ENCODE data around the gene TWF1. TPM values are rescaled to one million over a fixed set of nuclear protein-coding genes. Genes with fewer than 3 reads are reported as not detected.

Gene TWF1
- total RNA-seq, 2 donors from 2014 or later, result 25.1 to 28.0 TPM

DNA sequence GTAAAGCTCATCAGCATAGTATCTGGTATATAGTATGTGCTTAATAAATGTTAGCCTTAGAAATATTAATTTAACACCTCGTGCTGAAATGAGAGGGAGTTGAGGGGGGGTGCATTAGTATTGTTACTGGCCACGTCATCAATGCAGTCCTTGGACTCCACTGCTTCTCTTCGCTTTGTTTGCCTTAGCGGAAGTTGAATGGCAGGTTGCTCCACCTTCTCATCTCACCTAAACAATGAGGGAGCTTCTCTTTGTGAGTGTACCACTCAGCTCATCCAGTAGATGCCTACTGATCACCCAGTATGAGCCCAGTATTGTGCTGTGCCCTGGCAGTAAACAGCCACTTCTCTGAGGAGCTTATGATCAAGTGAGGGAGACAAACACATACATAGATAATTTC is 34.2 kb upstream of the TWF1 start:
- no peak overlapping the region for H3K27ac ChIP-seq (ENCODE audit: low read depth, low read length)
- peaks cover 19% of the 10 kb centered on the region for H3K27me3 ChIP-seq (ENCODE audit: control insufficient read depth, insufficient read depth, low read length, poor library complexity, severe bottlenecking)
- no peak overlapping the region for H3K4me3 Mint-ChIP-seq
- no peaks in the 10 kb centered on the region for H3K4me1 ChIP-seq (ENCODE audit: control insufficient read depth, insufficient read depth, low read length)
- peaks cover 3% of the 10 kb centered on the region for H3K4me1 Mint-ChIP-seq
- TF ChIP-seq, protein P1, sequence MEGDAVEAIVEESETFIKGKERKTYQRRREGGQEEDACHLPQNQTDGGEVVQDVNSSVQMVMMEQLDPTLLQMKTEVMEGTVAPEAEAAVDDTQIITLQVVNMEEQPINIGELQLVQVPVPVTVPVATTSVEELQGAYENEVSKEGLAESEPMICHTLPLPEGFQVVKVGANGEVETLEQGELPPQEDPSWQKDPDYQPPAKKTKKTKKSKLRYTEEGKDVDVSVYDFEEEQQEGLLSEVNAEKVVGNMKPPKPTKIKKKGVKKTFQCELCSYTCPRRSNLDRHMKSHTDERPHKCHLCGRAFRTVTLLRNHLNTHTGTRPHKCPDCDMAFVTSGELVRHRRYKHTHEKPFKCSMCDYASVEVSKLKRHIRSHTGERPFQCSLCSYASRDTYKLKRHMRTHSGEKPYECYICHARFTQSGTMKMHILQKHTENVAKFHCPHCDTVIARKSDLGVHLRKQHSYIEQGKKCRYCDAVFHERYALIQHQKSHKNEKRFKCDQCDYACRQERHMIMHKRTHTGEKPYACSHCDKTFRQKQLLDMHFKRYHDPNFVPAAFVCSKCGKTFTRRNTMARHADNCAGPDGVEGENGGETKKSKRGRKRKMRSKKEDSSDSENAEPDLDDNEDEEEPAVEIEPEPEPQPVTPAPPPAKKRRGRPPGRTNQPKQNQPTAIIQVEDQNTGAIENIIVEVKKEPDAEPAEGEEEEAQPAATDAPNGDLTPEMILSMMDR (conservative IDR thresholded peaks at IDR 0.05), result no peak
- DNase-seq, result no peak
- no peaks in the 10 kb centered on the region for H3K9me3 Mint-ChIP-seq
- H3K36me3 ChIP-seq (ENCODE audit: control insufficient read depth, insufficient read depth, low read length), result no peaks in the 10 kb centered on the region
- no peak overlapping the region for H3K4me3 ChIP-seq (ENCODE audit: low read length)
- no peak overlapping the region for H3K27ac Mint-ChIP-seq
- H3K27me3 Mint-ChIP-seq (ENCODE audit: insufficient read depth), result peaks cover 16% of the 10 kb centered on the region
- 81% methylated on average over 4 of the region's 4 CpGs; no CpG with 5 or more reads in 1 of the 2 experiments for WGBS, 2 experiments (ENCODE audit: insufficient coverage in 1 of 2, insufficient read length in 1 of 2)
- no peaks in the 10 kb centered on the region for H3K36me3 Mint-ChIP-seq (ENCODE audit: low read depth)
- no peaks in the 10 kb centered on the region for H3K9me3 ChIP-seq (ENCODE audit: control insufficient read depth, low read length)
- H3K9ac ChIP-seq (ENCODE audit: extremely low read depth, low read length, poor library complexity, severe bottlenecking), result no peak overlapping the region

DNA sequence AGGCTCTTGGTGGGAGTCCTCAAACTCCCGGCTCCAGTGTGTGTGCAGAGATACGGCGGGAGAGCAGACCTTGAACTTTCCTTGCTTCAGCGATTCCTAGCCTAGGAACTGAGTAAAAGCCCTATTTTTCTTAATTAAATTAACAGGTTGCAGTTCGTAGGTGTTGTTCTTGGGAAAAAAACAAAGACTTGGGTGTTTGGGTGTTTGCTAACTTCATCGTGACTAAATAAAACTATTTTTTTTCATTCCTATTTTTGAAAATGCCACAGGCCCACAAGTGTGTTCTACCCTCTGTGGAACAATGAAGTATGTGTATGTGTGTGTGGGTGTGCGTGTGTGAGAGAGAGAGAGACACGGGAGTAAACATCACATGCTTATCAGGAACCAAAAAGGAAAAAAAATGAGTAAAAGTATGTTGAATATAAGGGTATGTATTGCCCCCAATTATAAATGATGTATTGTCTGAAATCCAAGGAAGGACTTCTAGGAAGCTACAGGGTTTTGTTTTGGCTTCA is 30.4 kb upstream of the TWF1 start:
- no peak for DNase-seq
- Histone ChIP-seq H3K9ac (ENCODE audit: extremely low read depth, low read length, poor library complexity, severe bottlenecking) (peak overlapping the region; percentile 39), H3K27me3 (ENCODE audit: control insufficient read depth, insufficient read depth, low read length, poor library complexity, severe bottlenecking) (peaks cover 31% of the 10 kb centered on the region), H3K36me3 (ENCODE audit: control insufficient read depth, insufficient read depth, low read length) (no peaks in the 10 kb centered on the region), H3K4me1 (ENCODE audit: control insufficient read depth, insufficient read depth, low read length) (no peaks in the 10 kb centered on the region), H3K27ac (ENCODE audit: low read depth, low read length) (no peak overlapping the region), H3K4me3 (ENCODE audit: low read length) (peak overlapping the region; percentile 83), H3K9me3 (ENCODE audit: control insufficient read depth, low read length) (no peaks in the 10 kb centered on the region)
- 29 to 83% methylated on average over 2 to 6 of the region's 8 CpGs for WGBS, 2 experiments (ENCODE audit: insufficient coverage in 1 of 2, insufficient read length in 1 of 2)
- Mint-ChIP-seq H3K36me3 (ENCODE audit: low read depth) (no peaks in the 10 kb centered on the region), H3K27ac (no peak overlapping the region), H3K4me1 (peaks cover 3% of the 10 kb centered on the region), H3K4me3 (peak overlapping the region; percentile 59), H3K9me3 (no peaks in the 10 kb centered on the region), H3K27me3 (ENCODE audit: insufficient read depth) (peaks cover 38% of the 10 kb centered on the region)
- TF ChIP-seq, protein P1 (conservative IDR thresholded peaks at IDR 0.05), result no peak

DNA sequence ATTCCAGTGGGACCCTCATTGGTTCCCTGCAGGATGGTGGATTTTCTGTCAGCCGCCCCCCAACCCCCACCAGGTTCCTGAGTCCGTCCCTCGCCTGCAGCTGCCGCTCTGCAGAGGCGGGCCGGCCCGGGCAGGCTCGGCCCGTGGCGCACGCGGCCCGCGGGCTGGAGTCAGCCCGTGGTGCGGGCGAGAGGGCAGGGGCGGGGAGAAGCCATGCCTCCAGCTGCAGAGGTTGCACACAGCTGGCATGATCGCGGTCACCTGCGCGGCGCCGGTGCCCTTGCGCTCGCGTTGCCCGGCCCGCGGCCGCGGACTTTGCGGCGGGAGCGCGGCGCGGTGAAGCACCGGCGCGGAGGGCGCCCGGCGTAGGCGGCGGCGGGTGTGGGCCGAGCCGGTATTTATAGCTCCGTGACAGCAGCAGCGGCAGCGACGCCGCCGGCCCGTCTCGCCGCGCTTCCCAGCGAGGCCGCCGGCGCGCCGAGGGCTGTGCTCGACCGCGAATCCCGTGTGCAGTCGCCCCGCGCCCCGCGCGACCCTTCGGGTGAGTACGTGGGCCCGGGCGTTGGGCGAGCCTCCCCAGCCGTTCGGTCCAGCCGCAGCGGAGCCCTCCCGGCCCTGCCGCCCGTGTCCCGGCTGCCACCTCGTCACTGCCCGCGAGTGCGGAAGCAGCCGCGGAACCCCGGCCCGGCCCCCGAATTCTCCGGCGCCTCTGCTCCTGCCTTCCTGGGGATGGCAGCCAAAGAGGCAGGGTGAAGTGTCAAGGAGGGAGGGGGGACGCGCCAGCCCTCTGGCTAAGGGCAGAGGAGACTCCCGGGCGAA is 29.7 kb upstream of the TWF1 start, which contains the start of gene TMEM117:
Gene TMEM117 (plus strand): TSS at position 426 of the 819 bp plus-strand sequence.
- Mint-ChIP-seq H3K4me1 (peaks cover 3% of the 10 kb centered on the region), H3K9me3 (no peaks in the 10 kb centered on the region), H3K4me3 (peak within 1 kb of the TSS; percentile 59), H3K27ac (no peak within 1 kb of the TSS), H3K27me3 (ENCODE audit: insufficient read depth) (peaks cover 38% of the 10 kb centered on the region), H3K36me3 (ENCODE audit: low read depth) (no peaks in the 10 kb centered on the region)
- H3K4me1 ChIP-seq (ENCODE audit: control insufficient read depth, insufficient read depth, low read length), result no peaks in the 10 kb centered on the region
- H3K36me3 ChIP-seq (ENCODE audit: control insufficient read depth, insufficient read depth, low read length), result no peaks in the 10 kb centered on the region
- peak; percentile 89 for DNase-seq
- 1% methylated on average over 50 to 103 of the region's 103 CpGs for WGBS, 2 experiments (ENCODE audit: insufficient coverage in 1 of 2, insufficient read length in 1 of 2)
- H3K27ac ChIP-seq (ENCODE audit: low read depth, low read length), result no peak within 1 kb of the TSS
- H3K4me3 ChIP-seq (ENCODE audit: low read length), result peak within 1 kb of the TSS; percentile 83
- peaks cover 31% of the 10 kb centered on the region for H3K27me3 ChIP-seq (ENCODE audit: control insufficient read depth, insufficient read depth, low read length, poor library complexity, severe bottlenecking)
- no peaks in the 10 kb centered on the region for H3K9me3 ChIP-seq (ENCODE audit: control insufficient read depth, low read length)
- TF ChIP-seq, protein P1 (conservative IDR thresholded peaks at IDR 0.05), result no peak
- H3K9ac ChIP-seq (ENCODE audit: extremely low read depth, low read length, poor library complexity, severe bottlenecking), result peak within 1 kb of the TSS; percentile 39
